DOHH2 (cell line): ENCODE data around the gene ASIC1.

Source experiments
- H3F3A ChIP-seq: fragments of 200-600 bp; sonication (generic), shearing (Covaris generic); 2 replicates; pipeline ENCODE4 v1.6.0; 2016; ENCODE audit warnings: antibody characterized with exemption, mild to moderate bottlenecking; ENCODE audit not compliant: control insufficient read depth, insufficient read depth
- H3K27ac ChIP-seq: fragments of 200-600 bp; sonication (generic); 2 replicates; pipeline ENCODE4 v1.5.1; 2014; ENCODE audit warnings: low read depth, mild to moderate bottlenecking, low read length, moderate library complexity
- H3K27me3 ChIP-seq: fragments of 200-600 bp; sonication (generic); 2 replicates; pipeline ENCODE4 v1.6.1; 2014; ENCODE audit warnings: mild to moderate bottlenecking, low read length, mixed read lengths; ENCODE audit not compliant: control insufficient read depth
- H3K36me3 ChIP-seq: fragments of 200-600 bp; sonication (generic); 2 replicates; pipeline ENCODE4 v1.6.1; 2014; ENCODE audit warnings: mild to moderate bottlenecking, low read length, moderate library complexity, mixed read lengths; ENCODE audit not compliant: control insufficient read depth
- H3K4me1 ChIP-seq: fragments of 200-600 bp; sonication (generic); 2 replicates; pipeline ENCODE4 v1.6.1; 2014; ENCODE audit warnings: mild to moderate bottlenecking, low read length, mixed read lengths; ENCODE audit not compliant: control insufficient read depth
- H3K4me2 ChIP-seq: fragments of 200-600 bp; sonication (generic); 2 replicates; pipeline ENCODE4 v1.6.0; 2014; ENCODE audit warnings: mild to moderate bottlenecking, low read length, moderate library complexity
- H3K4me3 ChIP-seq: fragments of 200-600 bp; sonication (generic); 2 replicates; pipeline ENCODE4 v1.5.1; 2014; ENCODE audit warnings: mild to moderate bottlenecking, low read length, mixed read lengths
- H3K79me2 ChIP-seq: fragments of 200-600 bp; sonication (generic); 2 replicates; pipeline ENCODE4 v1.6.1; 2014; ENCODE audit warnings: mild to moderate bottlenecking, low read length, mixed read lengths; ENCODE audit not compliant: control insufficient read depth
- H3K9me2 ChIP-seq: fragments of 200-600 bp; sonication (generic); replicated peaks from 2 replicates; pipeline ENCODE4 v1.6.1; 2014; ENCODE audit warnings: mild to moderate bottlenecking, low read length, mixed read lengths; ENCODE audit not compliant: control insufficient read depth
- H3K9me3 ChIP-seq: fragments of 200-600 bp; sonication (generic); 2 replicates; pipeline ENCODE4 v1.6.1; 2014; ENCODE audit warnings: antibody characterized with exemption, low read length, mixed read lengths; ENCODE audit not compliant: control insufficient read depth, insufficient read depth
- H4K20me1 ChIP-seq: fragments of 200-600 bp; sonication (generic); 2 replicates; pipeline ENCODE4 v1.6.0; 2014; ENCODE audit warnings: low read depth, mild to moderate bottlenecking, antibody characterized with exemption, low read length, moderate library complexity; ENCODE audit not compliant: control insufficient read depth, insufficient read depth
- EZH2phosphoT487 ChIP-seq: fragments of 200-600 bp; sonication (generic); IDR thresholded peaks from 2 replicates; pipeline ENCODE4 v1.6.1; 2017; ENCODE audit warnings: borderline replicate concordance, mild to moderate bottlenecking, antibody characterized with exemption, low read length, moderate library complexity, mixed read lengths
- TF ChIP-seq, protein P1 (sequence below): fragments of 200-600 bp; sonication (generic); IDR thresholded peaks from one replicate; pipeline ENCODE4 v1.5.1; 2014; ENCODE audit warnings: antibody characterized with exemption, mild to moderate bottlenecking, low read depth, low read length; ENCODE audit not compliant: poor library complexity, severe bottlenecking

ASIC1 gene

DNA sequence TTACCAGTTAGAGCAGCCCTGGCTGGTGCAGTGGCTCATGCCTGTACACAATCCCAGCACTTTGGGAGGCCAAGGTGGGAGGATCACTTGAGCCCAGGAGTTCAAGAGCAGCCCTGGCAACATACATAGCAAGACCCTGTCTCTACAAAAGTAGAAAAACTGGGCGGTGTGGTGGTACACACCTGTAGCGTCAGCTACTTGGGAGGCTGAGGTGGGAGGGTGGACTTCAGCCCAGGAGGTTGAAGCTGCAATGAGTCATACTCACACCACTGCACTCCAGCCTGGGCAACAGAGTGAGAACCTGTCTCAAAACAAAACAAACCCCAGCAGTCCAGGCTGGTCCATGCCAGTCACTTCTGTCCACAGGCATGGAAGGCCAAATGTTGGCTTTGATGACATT is 62.0 kb downstream of the ASIC1 start:
- no peak overlapping the region for H3K4me2 ChIP-seq
- no peaks in the 10 kb centered on the region for H3K27me3 ChIP-seq
- no peaks in the 10 kb centered on the region for H3K9me2 ChIP-seq
- H3F3A ChIP-seq, result no peaks in the 10 kb centered on the region
- no peaks in the 10 kb centered on the region for H3K9me3 ChIP-seq
- TF ChIP-seq, protein P1, sequence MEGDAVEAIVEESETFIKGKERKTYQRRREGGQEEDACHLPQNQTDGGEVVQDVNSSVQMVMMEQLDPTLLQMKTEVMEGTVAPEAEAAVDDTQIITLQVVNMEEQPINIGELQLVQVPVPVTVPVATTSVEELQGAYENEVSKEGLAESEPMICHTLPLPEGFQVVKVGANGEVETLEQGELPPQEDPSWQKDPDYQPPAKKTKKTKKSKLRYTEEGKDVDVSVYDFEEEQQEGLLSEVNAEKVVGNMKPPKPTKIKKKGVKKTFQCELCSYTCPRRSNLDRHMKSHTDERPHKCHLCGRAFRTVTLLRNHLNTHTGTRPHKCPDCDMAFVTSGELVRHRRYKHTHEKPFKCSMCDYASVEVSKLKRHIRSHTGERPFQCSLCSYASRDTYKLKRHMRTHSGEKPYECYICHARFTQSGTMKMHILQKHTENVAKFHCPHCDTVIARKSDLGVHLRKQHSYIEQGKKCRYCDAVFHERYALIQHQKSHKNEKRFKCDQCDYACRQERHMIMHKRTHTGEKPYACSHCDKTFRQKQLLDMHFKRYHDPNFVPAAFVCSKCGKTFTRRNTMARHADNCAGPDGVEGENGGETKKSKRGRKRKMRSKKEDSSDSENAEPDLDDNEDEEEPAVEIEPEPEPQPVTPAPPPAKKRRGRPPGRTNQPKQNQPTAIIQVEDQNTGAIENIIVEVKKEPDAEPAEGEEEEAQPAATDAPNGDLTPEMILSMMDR, result no peak
- TF ChIP-seq EZH2phosphoT487, result no peak
- H3K27ac ChIP-seq, result no peak overlapping the region
- H3K4me3 ChIP-seq, result no peak overlapping the region
- peaks cover 48% of the 10 kb centered on the region for H3K79me2 ChIP-seq
- H3K4me1 ChIP-seq, result peaks cover 1% of the 10 kb centered on the region; the same call in 1 of the 2 replicates
- peaks cover 53% of the 10 kb centered on the region for H3K36me3 ChIP-seq
- no peaks in the 10 kb centered on the region for H4K20me1 ChIP-seq

DNA sequence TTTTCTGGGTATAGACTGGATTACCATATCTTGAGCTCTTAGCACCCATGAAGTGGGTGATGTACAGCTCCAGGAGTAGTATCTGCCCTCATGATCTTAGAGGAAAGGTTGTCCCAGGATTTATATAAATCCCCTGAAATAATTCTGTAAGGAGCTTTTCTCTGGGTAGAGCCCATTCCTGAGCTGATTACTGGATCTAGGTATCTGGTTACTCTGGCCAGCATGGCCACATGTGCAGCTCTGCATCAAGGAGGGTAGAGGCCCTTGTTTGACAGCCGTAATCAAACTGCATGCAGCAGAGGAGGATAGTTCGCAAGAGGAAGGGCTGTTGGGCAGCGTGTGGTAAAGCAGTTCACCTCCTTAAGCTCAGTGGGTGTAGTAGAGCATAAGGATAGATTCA is 63.1 kb downstream of the ASIC1 start:
- Histone ChIP-seq H3F3A (no peaks in the 10 kb centered on the region), H3K27ac (no peak overlapping the region), H3K9me3 (no peaks in the 10 kb centered on the region), H3K9me2 (no peaks in the 10 kb centered on the region), H3K4me2 (no peak overlapping the region), H4K20me1 (no peaks in the 10 kb centered on the region), H3K4me3 (no peak overlapping the region), H3K27me3 (no peaks in the 10 kb centered on the region), H3K79me2 (peaks cover 37% of the 10 kb centered on the region), H3K36me3 (peaks cover 52% of the 10 kb centered on the region), H3K4me1 (no peaks in the 10 kb centered on the region)
- TF ChIP-seq EZH2phosphoT487, result no peak
- TF ChIP-seq, protein P1, result no peak

DNA sequence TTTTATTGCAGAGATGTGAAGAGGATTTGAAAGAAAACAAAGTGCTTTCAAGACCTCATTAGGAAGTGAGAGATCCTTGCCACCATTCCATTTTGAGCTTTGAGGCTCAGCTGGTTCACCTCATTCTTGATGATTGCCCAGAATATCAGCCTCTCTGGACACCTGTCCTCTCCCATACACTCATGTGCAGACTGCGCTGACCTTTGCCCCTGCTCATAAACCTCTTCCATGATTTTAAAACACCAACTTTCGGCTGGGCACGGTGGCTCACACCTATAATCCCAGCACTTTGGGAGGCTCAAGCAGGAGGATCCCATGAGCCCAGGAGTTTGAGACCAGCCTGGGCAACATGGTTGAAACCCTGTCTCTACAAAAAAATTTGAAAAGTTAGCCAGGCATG is 63.6 kb downstream of the ASIC1 start:
- TF ChIP-seq, protein P1, result no peak
- no peak for TF ChIP-seq EZH2phosphoT487
- no peaks in the 10 kb centered on the region for H3K9me3 ChIP-seq
- no peaks in the 10 kb centered on the region for H3K27me3 ChIP-seq
- H3K4me3 ChIP-seq, result no peak overlapping the region
- H3K4me1 ChIP-seq, result no peaks in the 10 kb centered on the region
- H3K9me2 ChIP-seq, result no peaks in the 10 kb centered on the region
- H4K20me1 ChIP-seq, result no peaks in the 10 kb centered on the region
- H3K36me3 ChIP-seq, result peaks cover 48% of the 10 kb centered on the region
- no peak overlapping the region for H3K27ac ChIP-seq
- peaks cover 33% of the 10 kb centered on the region for H3K79me2 ChIP-seq
- no peaks in the 10 kb centered on the region for H3F3A ChIP-seq
- H3K4me2 ChIP-seq, result no peak overlapping the region

DNA sequence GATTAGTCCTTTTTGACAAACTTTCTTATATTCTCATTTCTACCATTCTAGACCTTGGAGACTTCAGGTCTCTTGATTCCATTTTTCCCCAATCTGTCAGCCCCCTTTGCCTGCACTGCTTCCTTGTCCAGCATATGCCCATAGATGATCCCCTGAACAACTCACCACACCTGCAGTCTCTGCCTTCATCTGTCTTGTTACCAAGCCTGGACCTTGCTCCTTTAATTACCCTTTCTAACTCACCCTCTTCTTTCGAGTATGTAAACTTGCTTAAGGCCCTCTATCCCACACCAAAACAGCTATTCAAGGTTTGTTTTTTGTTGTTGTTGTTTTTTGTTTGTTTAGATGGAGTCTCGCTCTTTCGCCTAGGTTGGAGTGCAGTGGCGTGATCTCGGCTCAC is 64.2 kb downstream of the ASIC1 start:
- H3K27me3 ChIP-seq, result no peaks in the 10 kb centered on the region
- H4K20me1 ChIP-seq, result no peaks in the 10 kb centered on the region
- peaks cover 42% of the 10 kb centered on the region for H3K36me3 ChIP-seq
- no peaks in the 10 kb centered on the region for H3K9me3 ChIP-seq
- H3K27ac ChIP-seq, result no peak overlapping the region
- no peaks in the 10 kb centered on the region for H3K4me1 ChIP-seq
- H3K79me2 ChIP-seq, result peaks cover 26% of the 10 kb centered on the region
- no peak overlapping the region for H3K4me2 ChIP-seq
- no peak overlapping the region for H3K4me3 ChIP-seq
- H3F3A ChIP-seq, result no peaks in the 10 kb centered on the region
- TF ChIP-seq, protein P1, result no peak
- TF ChIP-seq EZH2phosphoT487, result no peak
- H3K9me2 ChIP-seq, result no peaks in the 10 kb centered on the region
